IPS-18a (cell line): ENCODE data around the gene PGAM2.
A peak's percentile ranks its signal among the peaks of the same experiment; 100 is the strongest.

Experiments used
- H3K27ac ChIP-seq: one replicate; pipeline ENCODE4 v1.5.1; 2013; ENCODE audit warnings: low read length
- H3K27me3 ChIP-seq: one replicate; pipeline ENCODE4 v1.6.1; 2013; ENCODE audit warnings: mild to moderate bottlenecking, low read length; ENCODE audit not compliant: control insufficient read depth, insufficient read depth
- H3K36me3 ChIP-seq: one replicate; pipeline ENCODE4 v1.6.1; 2013; ENCODE audit warnings: low read depth, low read length; ENCODE audit not compliant: control insufficient read depth
- H3K4me1 ChIP-seq: one replicate; pipeline ENCODE4 v1.6.1; 2013; ENCODE audit warnings: low read depth, low read length; ENCODE audit not compliant: control insufficient read depth
- H3K4me3 ChIP-seq: one replicate; pipeline ENCODE4 v1.5.1; 2013; ENCODE audit warnings: low read length
- H3K9ac ChIP-seq: one replicate; pipeline ENCODE4 v1.6.1; 2013; ENCODE audit warnings: mild to moderate bottlenecking, low read length, moderate library complexity
- H3K9me3 ChIP-seq: one replicate; pipeline ENCODE4 v1.6.1; 2013; ENCODE audit warnings: low read depth, low read length; ENCODE audit not compliant: control insufficient read depth

Gene PGAM2

GRCh38 chr7:44107961-44108767 is 42.8 kb upstream of the PGAM2 start:
- H3K4me3 ChIP-seq, result no peak overlapping the region
- peaks cover 4% of the 10 kb centered on the region for H3K36me3 ChIP-seq
- H3K4me1 ChIP-seq, result peaks cover 4% of the 10 kb centered on the region
- H3K9ac ChIP-seq, result no peak overlapping the region
- no peak overlapping the region for H3K27ac ChIP-seq
- H3K9me3 ChIP-seq, result no peaks in the 10 kb centered on the region
- H3K27me3 ChIP-seq, result peaks cover 21% of the 10 kb centered on the region

GRCh38 chr7:44107116-44107960 is 42.0 kb upstream of the PGAM2 start:
- H3K9ac ChIP-seq, result no peak overlapping the region
- peaks cover 4% of the 10 kb centered on the region for H3K36me3 ChIP-seq
- H3K27me3 ChIP-seq, result peaks cover 24% of the 10 kb centered on the region
- H3K9me3 ChIP-seq, result no peaks in the 10 kb centered on the region
- peaks cover 4% of the 10 kb centered on the region for H3K4me1 ChIP-seq
- no peak overlapping the region for H3K27ac ChIP-seq
- no peak overlapping the region for H3K4me3 ChIP-seq

- peaks cover 24% of the 10 kb centered on the region for H3K27me3 ChIP-seq
- H3K27ac ChIP-seq, result no peak overlapping the region
- no peaks in the 10 kb centered on the region for H3K9me3 ChIP-seq
- no peak overlapping the region for H3K9ac ChIP-seq
- peaks cover 4% of the 10 kb centered on the region for H3K36me3 ChIP-seq
- H3K4me3 ChIP-seq, result no peak overlapping the region
- H3K4me1 ChIP-seq, result peaks cover 4% of the 10 kb centered on the region
Measured at GRCh38 chr7:44106311-44107065, 41.1 kb upstream of the PGAM2 start.

GRCh38 chr7:44105832-44106231 is 40.5 kb upstream of the PGAM2 start:
- Histone ChIP-seq H3K4me3 (no peak overlapping the region), H3K9ac (no peak overlapping the region), H3K4me1 (peaks cover 4% of the 10 kb centered on the region), H3K27ac (no peak overlapping the region), H3K9me3 (no peaks in the 10 kb centered on the region), H3K27me3 (peaks cover 24% of the 10 kb centered on the region), H3K36me3 (peaks cover 3% of the 10 kb centered on the region)

GRCh38 chr7:44104860-44105771 is 39.7 kb upstream of the PGAM2 start:
- H3K4me3 ChIP-seq, result peak overlapping the region; percentile 75
- no peaks in the 10 kb centered on the region for H3K36me3 ChIP-seq
- peak overlapping the region; percentile 22 for H3K9ac ChIP-seq
- H3K9me3 ChIP-seq, result no peaks in the 10 kb centered on the region
- peaks cover 24% of the 10 kb centered on the region for H3K27me3 ChIP-seq
- no peak overlapping the region for H3K27ac ChIP-seq
- H3K4me1 ChIP-seq, result peaks cover 4% of the 10 kb centered on the region

GRCh38 chr7:44103923-44104859 is 38.8 kb upstream of the PGAM2 start, which contains the start of gene AEBP1:
TSS of gene AEBP1 (plus strand) at chr7:44104345. CDS start at chr7:44104666, 321 bp downstream.
- Histone ChIP-seq H3K27me3 (peaks cover 24% of the 10 kb centered on the region), H3K27ac (no peak within 1 kb of the TSS), H3K4me3 (peak within 1 kb of the TSS; percentile 75), H3K36me3 (no peaks in the 10 kb centered on the region), H3K9ac (peak within 1 kb of the TSS; percentile 22), H3K9me3 (no peaks in the 10 kb centered on the region), H3K4me1 (peaks cover 4% of the 10 kb centered on the region)

GRCh38 chr7:44103566-44103922 is 38.2 kb upstream of the PGAM2 start:
- H3K9me3 ChIP-seq, result no peaks in the 10 kb centered on the region
- peak overlapping the region; percentile 54 for H3K4me3 ChIP-seq
- H3K36me3 ChIP-seq, result no peaks in the 10 kb centered on the region
- H3K9ac ChIP-seq, result no peak overlapping the region
- peaks cover 4% of the 10 kb centered on the region for H3K4me1 ChIP-seq
- H3K27ac ChIP-seq, result no peak overlapping the region
- H3K27me3 ChIP-seq, result peaks cover 24% of the 10 kb centered on the region

- Histone ChIP-seq H3K27ac (no peak overlapping the region), H3K4me1 (peaks cover 4% of the 10 kb centered on the region), H3K9ac (no peak overlapping the region), H3K9me3 (no peaks in the 10 kb centered on the region), H3K4me3 (no peak overlapping the region), H3K36me3 (no peaks in the 10 kb centered on the region), H3K27me3 (peaks cover 24% of the 10 kb centered on the region)
Measured at GRCh38 chr7:44102846-44103565, 37.6 kb upstream of the PGAM2 start.

GRCh38 chr7:44101966-44102845 is 36.8 kb upstream of the PGAM2 start:
- Histone ChIP-seq H3K9ac (no peak overlapping the region), H3K27ac (no peak overlapping the region), H3K27me3 (peaks cover 24% of the 10 kb centered on the region), H3K36me3 (no peaks in the 10 kb centered on the region), H3K4me1 (peaks cover 4% of the 10 kb centered on the region), H3K4me3 (no peak overlapping the region), H3K9me3 (no peaks in the 10 kb centered on the region)
